K562 (cell line): ENCODE results near the gene PHF24. TPM values are rescaled to one million over a fixed set of nuclear protein-coding genes. Genes with fewer than 3 reads are reported as not detected.

Experiments
- ATAC-seq: fragments of 200-7000 bp; cut with Tn5 transposase; 3 replicates; pipeline ENCODE4 v1.9.1; 2020; ENCODE audit warnings: moderate library complexity
- BruUV-seq: library from RNA; stranded (reverse); fragments of 400-500 nt; replicated peaks from 2 replicates; lab custom pipeline; 2021; lab: Mats Ljungman, UMichigan
- CTCF ChIA-PET: fragments of 300-600 bp; formaldehyde crosslinking; extraction: SDS; loops from one replicate; lab custom pipeline; 2021; ENCODE audit warnings: low intra/inter-chr PET ratio; lab: Yijun Ruan, JAX
- POLR2A ChIA-PET: fragments of 300-600, 350-650 bp; sonication (Branson Sonifier 250); formaldehyde crosslinking; extraction: SDS; loops from one replicate; lab custom pipeline; 2021; ENCODE audit warnings: antibody characterized with exemption, inconsistent platforms; lab: Yijun Ruan, JAX
- DNase-seq, 4 experiments: peaks; one replicate each; pipeline versions ENCODE4 v3.0.0 to v3.0.0-alpha.2; 2011 to 2018; ENCODE audit warnings: low spot score in 3 of 4, mixed read lengths in 3 of 4; ENCODE audit errors: extremely low read depth in 1 of 4
- FAIRE-seq: peaks from 2 replicates; lab custom pipeline; 2011; peaks lifted over from hg19 to GRCh38; lab: Jason Lieb, UNC
- H2AFZ ChIP-seq: 2 replicates; pipeline ENCODE4 v1.6.0; 2011; ENCODE audit warnings: low read depth, low read length, control low read depth, inconsistent platforms
- H3K27ac ChIP-seq: fragments of 200-600 bp; 3 replicates; pipeline ENCODE4 v1.8.0; 2011; ENCODE audit warnings: low read depth, mild to moderate bottlenecking, control low read depth, inconsistent platforms, low read length, moderate library complexity, mixed read lengths; ENCODE audit errors: extremely low read depth
- H3K27me3 ChIP-seq, 2 experiments: fragments of 300-600 bp in 1 of 2; 2 replicates in 1 of 2; 3 replicates in 1 of 2; pipeline versions ENCODE4 v1.6.0 to v1.8.0; 2011; ENCODE audit warnings: inconsistent platforms in 2 of 2, low read length in 2 of 2, mild to moderate bottlenecking in 1 of 2, mixed read lengths in 1 of 2, moderate library complexity in 1 of 2; ENCODE audit not compliant: control insufficient read depth in 2 of 2, insufficient read depth in 2 of 2
- H3K36me3 ChIP-seq: fragments of 300-600 bp; 3 replicates; pipeline ENCODE4 v1.8.0; 2011; ENCODE audit warnings: mild to moderate bottlenecking, low read length, inconsistent platforms; ENCODE audit not compliant: control insufficient read depth, insufficient read depth
- H3K4me1 ChIP-seq, 2 experiments: fragments of 200-600 bp in 1 of 2; replicated peaks in 1 of 2; 2 replicates in 1 of 2; 3 replicates in 1 of 2; pipeline versions ENCODE4 v1.5.1 to v1.8.0; 2011; ENCODE audit warnings: inconsistent platforms in 2 of 2, low read length in 2 of 2, mild to moderate bottlenecking in 1 of 2, mixed read lengths in 1 of 2, moderate library complexity in 1 of 2; ENCODE audit not compliant: control insufficient read depth in 2 of 2, insufficient read depth in 2 of 2
- H3K4me2 ChIP-seq: 2 replicates; pipeline ENCODE4 v1.6.1; 2011; ENCODE audit warnings: low read length, control low read depth, inconsistent platforms, mixed read lengths; ENCODE audit not compliant: insufficient read depth
- H3K4me3 ChIP-seq: fragments of 200-600 bp; sonication (generic), shearing (Covaris generic); 2 replicates; pipeline ENCODE4 v1.5.1; 2016; ENCODE audit warnings: control low read depth, inconsistent platforms
- H3K79me2 ChIP-seq: fragments of 200-600 bp; 3 replicates; pipeline ENCODE4 v1.8.0; 2011; ENCODE audit warnings: low read length, inconsistent platforms; ENCODE audit not compliant: control insufficient read depth, insufficient read depth
- H3K9ac ChIP-seq, 2 experiments: 2 replicates each; pipeline versions ENCODE4 v1.6.0 to v1.6.1; 2011; ENCODE audit warnings: low read depth in 2 of 2, low read length in 2 of 2, control low read depth in 1 of 2, inconsistent platforms in 1 of 2, mild to moderate bottlenecking in 1 of 2, mixed read lengths in 1 of 2; ENCODE audit not compliant: insufficient read depth in 1 of 2
- H3K9me1 ChIP-seq: one replicate; pipeline ENCODE4 v1.6.0; 2011; ENCODE audit warnings: inconsistent platforms, mild to moderate bottlenecking, low read length, moderate library complexity; ENCODE audit not compliant: control insufficient read depth, insufficient read depth
- H3K9me3 ChIP-seq: replicated peaks from 2 replicates; pipeline ENCODE4 v1.5.1; 2011; ENCODE audit warnings: low read depth, low read length, inconsistent platforms; ENCODE audit not compliant: control insufficient read depth, insufficient read depth
- H4K20me1 ChIP-seq: replicated peaks from 2 replicates; pipeline ENCODE4 v1.6.1; 2011; ENCODE audit warnings: low read length, inconsistent platforms, mixed read lengths; ENCODE audit not compliant: control insufficient read depth, insufficient read depth
- HDAC3 ChIP-seq: fragments of 450-650 bp; IDR thresholded peaks from 2 replicates; pipeline ENCODE4 v1.6.1; 2018; ENCODE audit warnings: borderline replicate concordance, mild to moderate bottlenecking, moderate library complexity; ENCODE audit not compliant: partially characterized antibody
- KAT8 ChIP-seq: fragments of 450-650 bp; IDR thresholded peaks from 2 replicates; pipeline ENCODE4 v1.6.1; 2016; ENCODE audit warnings: low read depth, mild to moderate bottlenecking
- SMARCA5 ChIP-seq: fragments of 450-650 bp; IDR thresholded peaks from 2 replicates; pipeline ENCODE4 v1.6.1; 2016
- SMARCE1 ChIP-seq: fragments of 450-650 bp; IDR thresholded peaks from 2 replicates; pipeline ENCODE4 v1.7.1; 2016; ENCODE audit warnings: mild to moderate bottlenecking
- USF2 ChIP-seq: sonication (generic); formaldehyde crosslinking; IDR thresholded peaks from 2 replicates; pipeline ENCODE4 v1.5.0; 2020; ENCODE audit warnings: missing genetic modification reagents
- XRCC3 ChIP-seq: fragments of 450-650 bp; IDR thresholded peaks from 2 replicates; pipeline ENCODE4 v1.6.1; 2017; ENCODE audit warnings: mild to moderate bottlenecking, moderate library complexity
- ZFP30 ChIP-seq: fragments of 250-450 bp; sonication (Bioruptor Pico); IDR thresholded peaks from 2 replicates; pipeline ENCODE4 v1.8.0; 2022; ENCODE audit warnings: moderate library complexity, mild to moderate bottlenecking, inconsistent platforms, borderline replicate concordance
- ZNF143 ChIP-seq: sonication (generic); formaldehyde crosslinking; IDR thresholded peaks from 2 replicates; pipeline ENCODE4 v1.9.0; 2022; ENCODE audit warnings: mild to moderate bottlenecking, missing genetic modification reagents
- ZNF217 ChIP-seq: sonication (generic); formaldehyde crosslinking; IDR thresholded peaks from 2 replicates; pipeline ENCODE4 v1.8.0; 2022; ENCODE audit warnings: mild to moderate bottlenecking, missing genetic modification reagents
- ZNF277 ChIP-seq: fragments of 250-450 bp; sonication (Bioruptor Pico); IDR thresholded peaks from 2 replicates; pipeline ENCODE4 v1.8.0; 2022; ENCODE audit warnings: inconsistent platforms, mild to moderate bottlenecking, moderate library complexity, borderline replicate concordance
- ZNF398 ChIP-seq: fragments of 250-450 bp; sonication (Bioruptor Pico); IDR thresholded peaks from 2 replicates; pipeline ENCODE4 v1.8.0; 2021; ENCODE audit warnings: moderate library complexity, mild to moderate bottlenecking, inconsistent platforms
- WGBS: fragments of 100-300 bp; shearing (Covaris generic); methylation state at CpG from one replicate; pipeline ENCODE4 v1.1.6; 2016; ENCODE audit warnings: low coverage, mixed read lengths; ENCODE audit not compliant: insufficient coverage; ENCODE audit errors: missing lambda C conversion rate; 5-methylcytosine and 5-hydroxymethylcytosine counted together
- in situ Hi-C: fragments of 300-500 bp; cut with MboI; formaldehyde crosslinking; loops from 4 replicates; pipeline ENCODE4 v1.15.0; 2018; ENCODE audit warnings: inconsistent platforms, mixed read lengths
- intact Hi-C: fragments of 100-400 bp; cut with micrococcal nuclease; formaldehyde crosslinking; loops from 2 replicates; pipeline ENCODE4 v1.14.2; 2022
- polyA plus RNA-seq, 8 experiments: library from polyadenylated mRNA; depleted of rRNA in 4 of 8; stranded (reverse) in 5 of 8; unstranded in 3 of 8; fragments of >200 nt; fragmentation: Nextera tagmentation in 2 of 8; fragmentation: Illumina TruSeq in 1 of 8; extraction: Ambion mirVana in 2 of 8; extraction: Trizol in 1 of 8; gene quantifications; 2 replicates each; pipeline versions ENCODE4 v1.2.1 to v1.2.3, GENCODE V29; 2011 to 2014; ENCODE audit warnings: inconsistent platforms in 1 of 8, missing spikeins in 1 of 8
- total RNA-seq, 7 experiments: library from RNA; depleted of rRNA in 6 of 7; stranded (reverse); fragments of >200 nt in 6 of 7; fragmentation: Illumina TruSeq in 2 of 7; extraction: Trizol in 2 of 7; gene quantifications; 2 replicates each; pipeline versions ENCODE4 v1.2.1 to v1.2.3, GENCODE V29; 2011 to 2021; ENCODE audit warnings: low replicate concordance in 1 of 7

Gene PHF24
- total and polyA plus RNA-seq, 9 of the 15 experiments (the other 6 are each of a cell fraction or from before 2014, with no cell fraction given) = 0.01 TPM; not detected in 7

GRCh38 chr9:34983209-34983608 is 25.1 kb downstream of the PHF24 start:
- no peaks in the 10 kb centered on the region for H3K9me3 ChIP-seq
- H3K4me1 ChIP-seq = peaks cover 0 to 3% of the 10 kb centered on the region in 2 experiments; a peak in 1 of 5 replicates
- H3K9ac ChIP-seq = no peak overlapping the region
- 7% methylated on average over 2 of the region's 2 CpGs for WGBS
- POLR2A ChIA-PET = no interaction called here
- intact Hi-C loops (no loop called here), in situ Hi-C loops (loop anchor here (5.0 kb wide), 1 partner anchor 76 kb away; no protein-coding TSS in a partner anchor)
- no peak for TF ChIP-seq SMARCA5
- TF ChIP-seq USF2 (CRISPR knock-in tag) = no peak
- TF ChIP-seq XRCC3 = no peak
- TF ChIP-seq SMARCE1 = no peak
- no peak for TF ChIP-seq KAT8
- no peak for TF ChIP-seq HDAC3
- TF ChIP-seq ZNF277 = no peak
- TF ChIP-seq ZFP30 = no peak
- TF ChIP-seq ZNF217 (CRISPR knock-in tag) = no peak
- no peak for TF ChIP-seq ZNF143
- TF ChIP-seq ZNF398 = no peak
- peaks cover 0 to 34% of the 10 kb centered on the region in 2 experiments; a peak in 3 of 5 replicates for H3K27me3 ChIP-seq
- no peak overlapping the region for H2AFZ ChIP-seq
- no peak for FAIRE-seq
- H3K4me2 ChIP-seq = no peak overlapping the region
- no peaks in the 10 kb centered on the region for H3K9me1 ChIP-seq
- no peaks in the 10 kb centered on the region for H3K36me3 ChIP-seq
- CTCF ChIA-PET = no interaction called here
- BruUV-seq = no TSS peak
- H3K4me3 ChIP-seq = no peak overlapping the region
- ATAC-seq = no peak
- H4K20me1 ChIP-seq = no peaks in the 10 kb centered on the region
- H3K27ac ChIP-seq = no peak overlapping the region
- no peak for DNase-seq
- no peaks in the 10 kb centered on the region for H3K79me2 ChIP-seq
